ENCODE data around the gene HEXB.
A peak's percentile ranks its signal among the peaks of the same experiment; 100 is the strongest.

Gene HEXB

GRCh38 chr5:74657165-74657564 is 27.9 kb upstream of the HEXB start:
- H3K4me3 ChIP-seq (ENCODE audit: control insufficient read depth, low read depth, low read length) = no peak overlapping the region
- DNase-seq (ENCODE audit: low read depth) = no peak
- no peak for TF ChIP-seq CTCF (conservative IDR thresholded peaks at IDR 0.05; ENCODE audit: control insufficient read depth, insufficient read depth, low read depth, low read length)

GRCh38 chr5:74659172-74659571 is 25.9 kb upstream of the HEXB start:
- no peak overlapping the region for H3K4me3 ChIP-seq (ENCODE audit: control insufficient read depth, low read depth, low read length)
- TF ChIP-seq CTCF (conservative IDR thresholded peaks at IDR 0.05; ENCODE audit: control insufficient read depth, insufficient read depth, low read depth, low read length) = no peak
- DNase-seq (ENCODE audit: low read depth) = no peak

- no peak overlapping the region for H3K4me3 ChIP-seq (ENCODE audit: control insufficient read depth, low read depth, low read length)
- no peak for TF ChIP-seq CTCF (conservative IDR thresholded peaks at IDR 0.05; ENCODE audit: control insufficient read depth, insufficient read depth, low read depth, low read length)
- no peak for DNase-seq (ENCODE audit: low read depth)
These were observed 24.9 kb upstream of the HEXB start for GRCh38 chr5:74660140-74660539.

- no peak for DNase-seq (ENCODE audit: low read depth)
- TF ChIP-seq CTCF (conservative IDR thresholded peaks at IDR 0.05; ENCODE audit: control insufficient read depth, insufficient read depth, low read depth, low read length) = no peak
- H3K4me3 ChIP-seq (ENCODE audit: control insufficient read depth, low read depth, low read length) = no peak overlapping the region
These were observed 24.2 kb upstream of the HEXB start for GRCh38 chr5:74660873-74661272.

DNA sequence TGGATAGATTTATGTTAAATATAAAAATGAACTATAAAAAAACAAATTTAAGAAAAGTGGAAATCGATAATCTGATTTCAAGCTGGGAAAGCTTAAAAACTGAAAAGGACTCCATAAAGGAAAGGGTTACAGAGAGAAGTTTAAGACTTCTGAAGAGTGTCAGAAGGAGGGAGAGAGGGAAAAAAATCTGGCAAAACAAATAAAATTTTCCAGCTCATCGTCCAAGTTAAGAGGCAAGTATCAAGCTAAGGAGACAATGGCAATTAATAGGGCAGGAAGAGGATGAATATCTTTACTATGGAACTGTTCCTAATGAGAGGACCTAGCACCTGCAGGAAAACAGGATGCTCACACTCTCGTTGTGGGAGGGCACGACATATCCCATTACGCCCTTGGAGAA is 20.5 kb upstream of the HEXB start:
- no peak for DNase-seq (ENCODE audit: low read depth)
- TF ChIP-seq CTCF (conservative IDR thresholded peaks at IDR 0.05; ENCODE audit: control insufficient read depth, insufficient read depth, low read depth, low read length) = no peak
- H3K4me3 ChIP-seq (ENCODE audit: control insufficient read depth, low read depth, low read length) = no peak overlapping the region

GRCh38 chr5:74665273-74665672 is 19.8 kb upstream of the HEXB start:
- DNase-seq (ENCODE audit: low read depth) = peak; percentile 34

More at GRCh38 chr5:74665273-74665672, 19.8 kb upstream of the HEXB start:
- no peak for TF ChIP-seq CTCF (conservative IDR thresholded peaks at IDR 0.05; ENCODE audit: control insufficient read depth, insufficient read depth, low read depth, low read length)
- no peak overlapping the region for H3K4me3 ChIP-seq (ENCODE audit: control insufficient read depth, low read depth, low read length)
